K562 (cell line): ENCODE results near the gene COG4. TPM values are rescaled to one million over a fixed set of nuclear protein-coding genes. Genes with fewer than 3 reads are reported as not detected.

Experiments used
- C11orf30 ChIP-seq: fragments of 450-650 bp; IDR thresholded peaks from 2 replicates; pipeline ENCODE4 v1.6.1; 2016; ENCODE audit warnings: low read depth, mild to moderate bottlenecking
- DMBX1 ChIP-seq: fragments of 250-450 bp; sonication (Bioruptor Pico); IDR thresholded peaks from 2 replicates; pipeline ENCODE4 v1.8.0; 2022; ENCODE audit warnings: inconsistent platforms, mild to moderate bottlenecking, moderate library complexity, borderline replicate concordance
- ETV6 ChIP-seq, 3 experiments: fragments of 150-350 bp in 1 of 3; sonication (generic) in 1 of 3; formaldehyde crosslinking in 1 of 3; IDR thresholded peaks; 2 replicates each; pipeline versions ENCODE4 v1.6.1 to v1.8.0; 2014 to 2022; ENCODE audit warnings: borderline replicate concordance in 2 of 3, low read depth in 2 of 3, antibody characterized with exemption in 1 of 3, low read length in 1 of 3, mild to moderate bottlenecking in 1 of 3, missing genetic modification reagents in 1 of 3
- GATAD2A ChIP-seq: fragments of 450-650 bp; IDR thresholded peaks from 2 replicates; pipeline ENCODE4 v1.6.1; 2017
- L3MBTL2 ChIP-seq: fragments of 450-650 bp; IDR thresholded peaks from 2 replicates; pipeline ENCODE4 v1.6.1; 2016; ENCODE audit warnings: mild to moderate bottlenecking, moderate library complexity
- NBN ChIP-seq: fragments of 450-650 bp; IDR thresholded peaks from 2 replicates; pipeline ENCODE4 v1.6.1; 2016; ENCODE audit warnings: low read depth, mild to moderate bottlenecking
- NR4A1 ChIP-seq, 2 experiments: fragments of 250-450 bp in 1 of 2; fragments of 450-650 bp in 1 of 2; sonication (Bioruptor Pico) in 1 of 2; IDR thresholded peaks; 2 replicates each; pipeline versions ENCODE4 v1.4.0 to v1.6.1; 2016 to 2020; ENCODE audit warnings: mild to moderate bottlenecking in 2 of 2, missing compliant biosample characterization in 1 of 2, missing genetic modification characterization in 1 of 2, moderate library complexity in 1 of 2
- POU5F1 ChIP-seq: fragments of 150-350 bp; IDR thresholded peaks from 2 replicates; pipeline ENCODE4 v1.6.1; 2014; ENCODE audit warnings: borderline replicate concordance, low read length, low read depth, mild to moderate bottlenecking; ENCODE audit not compliant: partially characterized antibody
- RBM15 ChIP-seq: fragments of 200-400 bp; formaldehyde crosslinking; IDR thresholded peaks from 2 replicates; pipeline ENCODE4 v1.6.1; 2018; ENCODE audit warnings: mild to moderate bottlenecking, low read length, moderate library complexity; ENCODE audit not compliant: insufficient read depth
- RBM25 ChIP-seq: fragments of 200-400 bp; formaldehyde crosslinking; IDR thresholded peaks from 2 replicates; pipeline ENCODE4 v1.6.1; 2018; ENCODE audit warnings: low read length, low read depth, moderate library complexity; ENCODE audit not compliant: severe bottlenecking
- SFPQ ChIP-seq: fragments of 200-400 bp; formaldehyde crosslinking; IDR thresholded peaks from 2 replicates; pipeline ENCODE4 v1.6.1; 2017; ENCODE audit warnings: mild to moderate bottlenecking, low read depth, low read length, moderate library complexity
- YY1 ChIP-seq, 3 experiments: IDR thresholded peaks; 2 replicates each; pipeline ENCODE4 v1.6.1; 2011; ENCODE audit warnings: low read length in 2 of 3, mild to moderate bottlenecking in 2 of 3, moderate library complexity in 2 of 3, borderline replicate concordance in 1 of 3, control low read depth in 1 of 3, low read depth in 1 of 3; ENCODE audit not compliant: insufficient read depth in 3 of 3, insufficient replicate concordance in 2 of 3, control insufficient read depth in 1 of 3, insufficient read length in 1 of 3; ENCODE audit errors: extremely low read depth in 1 of 3
- ZBTB12 ChIP-seq: fragments of 250-450 bp; sonication (Bioruptor Pico); IDR thresholded peaks from 2 replicates; pipeline ENCODE4 v1.4.0; 2020
- ZNF140 ChIP-seq: fragments of 250-450 bp; sonication (Bioruptor Pico); IDR thresholded peaks from 2 replicates; pipeline ENCODE4 v1.8.0; 2021; ENCODE audit warnings: moderate library complexity, mild to moderate bottlenecking, inconsistent platforms
- ZNF408 ChIP-seq: fragments of 250-450 bp; sonication (Bioruptor Pico); IDR thresholded peaks from 2 replicates; pipeline ENCODE4 v1.4.0; 2020; ENCODE audit warnings: low read depth, mild to moderate bottlenecking, moderate library complexity
- ZNF518B ChIP-seq: fragments of 250-450 bp; sonication (Bioruptor Pico); IDR thresholded peaks from 2 replicates; pipeline ENCODE4 v1.5.0; 2021; ENCODE audit warnings: mild to moderate bottlenecking, moderate library complexity
- ZNF785 ChIP-seq: fragments of 250-450 bp; sonication (Bioruptor Pico); IDR thresholded peaks from 2 replicates; pipeline ENCODE4 v1.4.0; 2020; ENCODE audit warnings: mild to moderate bottlenecking
- polyA plus RNA-seq, 8 experiments: library from polyadenylated mRNA; depleted of rRNA in 4 of 8; stranded (reverse) in 5 of 8; unstranded in 3 of 8; fragments of >200 nt; fragmentation: Nextera tagmentation in 2 of 8; fragmentation: Illumina TruSeq in 1 of 8; extraction: Ambion mirVana in 2 of 8; extraction: Trizol in 1 of 8; gene quantifications; 2 replicates each; pipeline versions ENCODE4 v1.2.1 to v1.2.3, GENCODE V29; 2011 to 2014; ENCODE audit warnings: inconsistent platforms in 1 of 8, missing spikeins in 1 of 8
- total RNA-seq, 7 experiments: library from RNA; depleted of rRNA in 6 of 7; stranded (reverse); fragments of >200 nt in 6 of 7; fragmentation: Illumina TruSeq in 2 of 7; extraction: Trizol in 2 of 7; gene quantifications; 2 replicates each; pipeline versions ENCODE4 v1.2.1 to v1.2.3, GENCODE V29; 2011 to 2021; ENCODE audit warnings: low replicate concordance in 1 of 7

The COG4 gene
- total and polyA plus RNA-seq, 9 of the 15 experiments (the other 6 are each of a cell fraction or from before 2014, with no cell fraction given): 13.7 to 73.9 (median 44.2) TPM

- no peak for TF ChIP-seq ZNF140 (CRISPR knock-in tag)
- no peak for TF ChIP-seq YY1 (IDR thresholded peaks at IDR 0.05; ENCODE audit: borderline replicate concordance in 1 of 3, control insufficient read depth in 1 of 3, extremely low read depth in 1 of 3, insufficient read depth in 3 of 3, insufficient read length in 1 of 3, insufficient replicate concordance in 2 of 3, low read depth in 1 of 3, low read length in 2 of 3)
- no peak for TF ChIP-seq SFPQ
- no peak for TF ChIP-seq NBN
- no peak for TF ChIP-seq L3MBTL2
- TF ChIP-seq ZNF785: no peak
- TF ChIP-seq RBM15: no peak
- no peak for TF ChIP-seq ZBTB12 (CRISPR knock-in tag)
- TF ChIP-seq ZNF518B: no peak
- no peak for TF ChIP-seq NR4A1 (CRISPR knock-in tag; IDR thresholded peaks at IDR 0.05)
- TF ChIP-seq NR4A1 (tag; IDR thresholded peaks at IDR 0.05): no peak
- TF ChIP-seq ETV6 (IDR thresholded peaks at IDR 0.05; ENCODE audit: borderline replicate concordance in 1 of 2, low read depth in 2 of 2, low read length in 1 of 2): no peak
- TF ChIP-seq ETV6 (CRISPR knock-in tag; IDR thresholded peaks at IDR 0.05; ENCODE audit: borderline replicate concordance): no peak
- TF ChIP-seq ZNF408: no peak
- TF ChIP-seq POU5F1: no peak
- no peak for TF ChIP-seq DMBX1 (CRISPR knock-in tag)
- TF ChIP-seq GATAD2A: no peak
- TF ChIP-seq RBM25: no peak
- TF ChIP-seq C11orf30: no peak
Observed at GRCh38 chr16:70437582-70438557, 85.5 kb downstream of the COG4 start (continued).
